CD4-positive, alpha-beta memory T cell (primary cell): ENCODE data around the gene ZFYVE9. TPM values are rescaled to one million over a fixed set of nuclear protein-coding genes. Genes with fewer than 3 reads are reported as not detected.

ENCODE experiments used
- CTCF ChIA-PET: fragments of 350-600 bp; sonication (Branson Sonifier 250); formaldehyde crosslinking; loops from one replicate; lab custom pipeline; 2021; ENCODE audit warnings: inconsistent platforms; ENCODE audit not compliant: partially characterized antibody; lab: Charles Lee
- POLR2A ChIA-PET: fragments of 350-600 bp; sonication (Branson Sonifier 250); formaldehyde crosslinking; loops from one replicate; lab custom pipeline; 2021; ENCODE audit not compliant: partially characterized antibody; lab: Charles Lee
- DNase-seq, 5 donors: peaks; one replicate each; pipeline versions ENCODE4 v3.0.0 to v3.0.0-alpha.2; 2020 to 2022; ENCODE audit warnings: mixed read lengths in 1 of 5
- H3K27ac ChIP-seq: one replicate; pipeline ENCODE4 v1.7.0; 2013; ENCODE audit warnings: low read depth, low read length
- H3K27me3 ChIP-seq: 2 replicates; pipeline ENCODE4 v1.7.0; 2013; ENCODE audit warnings: mild to moderate bottlenecking, low read length, moderate library complexity; ENCODE audit not compliant: insufficient read depth
- H3K36me3 ChIP-seq: 2 replicates; pipeline ENCODE4 v1.7.0; 2013; ENCODE audit warnings: mild to moderate bottlenecking, low read length, moderate library complexity; ENCODE audit not compliant: insufficient read depth
- H3K4me1 ChIP-seq: 2 replicates; pipeline ENCODE4 v1.7.0; 2013; ENCODE audit warnings: mild to moderate bottlenecking, low read length, moderate library complexity; ENCODE audit not compliant: insufficient read depth
- H3K4me3 ChIP-seq, 2 donors: one replicate each; pipeline ENCODE4 v1.7.0; 2013; ENCODE audit warnings: low read length in 2 of 2, mild to moderate bottlenecking in 1 of 2
- H3K9me3 ChIP-seq, 2 donors: one replicate each; pipeline ENCODE4 v1.7.0; 2013; ENCODE audit warnings: low read length in 2 of 2, control low read depth in 1 of 2; ENCODE audit not compliant: control insufficient read depth in 1 of 2
- H3K27ac Mint-ChIP-seq, 7 donors: one replicate each; pipeline ENCODE4 v1.8.0; 2020 to 2021; ENCODE audit warnings: mixed read lengths in 7 of 7, mild to moderate bottlenecking in 6 of 7, inconsistent platforms in 3 of 7, moderate library complexity in 3 of 7
- H3K27me3 Mint-ChIP-seq, 2 donors: one replicate each; pipeline ENCODE4 v1.8.0; 2020 to 2021; ENCODE audit warnings: mixed read lengths in 2 of 2
- H3K36me3 Mint-ChIP-seq, 2 donors: one replicate each; pipeline ENCODE4 v1.8.0; 2020 to 2021; ENCODE audit warnings: mixed read lengths in 2 of 2, inconsistent platforms in 1 of 2, mild to moderate bottlenecking in 1 of 2
- H3K4me1 Mint-ChIP-seq, 4 donors: one replicate each; pipeline ENCODE4 v1.8.0; 2020 to 2021; ENCODE audit warnings: mixed read lengths in 4 of 4, mild to moderate bottlenecking in 1 of 4
- H3K4me3 Mint-ChIP-seq, 8 donors: one replicate each; pipeline ENCODE4 v1.8.0; 2020 to 2021; ENCODE audit warnings: mixed read lengths in 8 of 8, mild to moderate bottlenecking in 7 of 8, moderate library complexity in 6 of 8, inconsistent platforms in 3 of 8
- H3K9me3 Mint-ChIP-seq, 8 donors: one replicate each; pipeline ENCODE4 v1.8.0; 2020 to 2021; ENCODE audit warnings: mixed read lengths in 8 of 8, mild to moderate bottlenecking in 5 of 8, inconsistent platforms in 3 of 8, moderate library complexity in 1 of 8
- intact Hi-C: fragments of 100-400 bp; cut with micrococcal nuclease; formaldehyde crosslinking; loops from one replicate; pipeline ENCODE4 v1.15.1; 2023
- polyA plus RNA-seq, 2 donors: library from polyadenylated mRNA; unstranded; fragments of 300-500 nt; fragmentation: Illumina TruSeq; gene quantifications; one replicate each; pipeline ENCODE4 v1.2.3, GENCODE V29; 2021
- total RNA-seq, 2 experiments: library from RNA; stranded (reverse); gene quantifications; one replicate each; pipeline ENCODE4 v1.2.3, GENCODE V29; 2021

Gene ZFYVE9
- total and polyA plus RNA-seq, 4 experiments from 2014 or later, result 0.60 to 12.8 (median 7.0) TPM

- H3K27ac Mint-ChIP-seq, result no peak overlapping the region
- CTCF ChIA-PET, result no interaction called here
- peaks cover 0 to 6% of the 10 kb centered on the region in 2 donors for H3K36me3 Mint-ChIP-seq
- peaks cover 0 to 8% (median 3%) of the 10 kb centered on the region in 4 donors for H3K4me1 Mint-ChIP-seq
- no peaks in the 10 kb centered on the region for H3K36me3 ChIP-seq
- H3K4me3 Mint-ChIP-seq, result no peak overlapping the region
- no peak overlapping the region for H3K4me3 ChIP-seq
- POLR2A ChIA-PET, result no interaction called here
- H3K9me3 Mint-ChIP-seq, result no peaks in the 10 kb centered on the region
- no peaks in the 10 kb centered on the region for H3K9me3 ChIP-seq
- H3K27me3 Mint-ChIP-seq, result no peaks in the 10 kb centered on the region
- H3K4me1 ChIP-seq, result peaks cover 5% of the 10 kb centered on the region
- H3K27me3 ChIP-seq, result no peaks in the 10 kb centered on the region
- intact Hi-C loops, result no loop called here
- H3K27ac ChIP-seq, result no peak overlapping the region
- DNase-seq, result no peak
Observed at GRCh38 chr1:52243221-52243987, 101.5 kb downstream of the ZFYVE9 start.

DNA sequence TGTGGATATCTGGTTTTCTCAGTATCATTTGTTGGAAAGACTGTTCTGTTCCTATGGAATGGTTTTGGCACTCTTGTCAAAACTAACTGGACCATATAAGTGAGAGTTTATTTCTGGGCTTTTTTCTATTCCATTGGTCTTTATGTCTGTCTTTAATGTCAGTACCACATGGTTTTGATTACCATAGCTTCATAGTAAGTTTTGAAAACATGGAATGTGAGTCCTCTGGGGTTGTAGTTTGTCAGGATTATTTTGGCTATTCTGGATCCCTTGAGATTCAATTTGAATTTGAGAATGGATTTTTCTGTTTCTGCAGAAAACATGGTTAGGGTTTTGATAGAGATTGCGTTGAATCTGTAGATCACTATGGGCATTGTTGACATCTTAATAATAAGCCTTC, 107.9 kb downstream of the ZFYVE9 start:
- POLR2A ChIA-PET, result no interaction called here
- H3K27me3 Mint-ChIP-seq, result peaks cover 0 to 2% of the 10 kb centered on the region in 2 donors
- H3K4me1 Mint-ChIP-seq, result peaks cover 0 to 3% (median 0%) of the 10 kb centered on the region in 4 donors
- intact Hi-C loops, result no loop called here
- Histone ChIP-seq H3K9me3 (no peaks in the 10 kb centered on the region), H3K27ac (no peak overlapping the region), H3K4me3 (no peak overlapping the region), H3K27me3 (no peaks in the 10 kb centered on the region), H3K4me1 (no peaks in the 10 kb centered on the region), H3K36me3 (no peaks in the 10 kb centered on the region)
- H3K27ac Mint-ChIP-seq, result no peak overlapping the region
- no peak overlapping the region for H3K4me3 Mint-ChIP-seq
- CTCF ChIA-PET, result no interaction called here
- H3K9me3 Mint-ChIP-seq, result peaks cover 0 to 4% (median 0%) of the 10 kb centered on the region in 8 donors
- H3K36me3 Mint-ChIP-seq, result peaks cover 0 to 12% of the 10 kb centered on the region in 2 donors
- no peak for DNase-seq

DNA sequence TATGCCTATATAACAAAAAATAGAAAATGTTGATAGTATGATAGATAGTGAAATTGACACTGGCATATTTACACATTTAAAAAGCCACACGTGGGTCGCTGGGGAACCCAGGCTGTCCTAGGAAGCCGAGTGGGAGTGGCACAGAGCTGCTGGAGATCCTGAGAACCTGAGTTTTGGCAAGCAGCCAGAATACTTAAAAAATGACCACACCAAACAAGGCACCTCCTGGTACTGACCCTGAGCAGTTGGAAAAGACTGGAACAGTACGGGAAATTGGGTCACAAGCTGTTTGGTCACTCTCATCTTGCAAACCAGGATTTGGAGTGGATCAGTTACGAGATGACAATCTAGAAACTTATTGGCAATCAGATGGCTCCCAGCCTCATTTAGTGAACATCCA, 111.5 kb downstream of the ZFYVE9 start:
- no peaks in the 10 kb centered on the region for H3K4me1 ChIP-seq
- H3K27ac ChIP-seq, result no peak overlapping the region
- no peaks in the 10 kb centered on the region for H3K27me3 ChIP-seq
- ChIA-PET CTCF (no interaction called here), POLR2A (no interaction called here)
- H3K27me3 Mint-ChIP-seq, result peaks cover 0 to 2% of the 10 kb centered on the region in 2 donors
- H3K4me3 Mint-ChIP-seq, result no peak overlapping the region
- H3K36me3 Mint-ChIP-seq, result peaks cover 0 to 5% of the 10 kb centered on the region in 2 donors
- intact Hi-C loops, result no loop called here
- peaks cover 0 to 4% (median 0%) of the 10 kb centered on the region in 8 donors for H3K9me3 Mint-ChIP-seq
- no peak for DNase-seq
- no peak overlapping the region for H3K27ac Mint-ChIP-seq
- H3K4me3 ChIP-seq, result no peak overlapping the region
- no peaks in the 10 kb centered on the region for H3K9me3 ChIP-seq
- peaks cover 0 to 3% (median 0%) of the 10 kb centered on the region in 4 donors for H3K4me1 Mint-ChIP-seq
- H3K36me3 ChIP-seq, result no peaks in the 10 kb centered on the region

DNA sequence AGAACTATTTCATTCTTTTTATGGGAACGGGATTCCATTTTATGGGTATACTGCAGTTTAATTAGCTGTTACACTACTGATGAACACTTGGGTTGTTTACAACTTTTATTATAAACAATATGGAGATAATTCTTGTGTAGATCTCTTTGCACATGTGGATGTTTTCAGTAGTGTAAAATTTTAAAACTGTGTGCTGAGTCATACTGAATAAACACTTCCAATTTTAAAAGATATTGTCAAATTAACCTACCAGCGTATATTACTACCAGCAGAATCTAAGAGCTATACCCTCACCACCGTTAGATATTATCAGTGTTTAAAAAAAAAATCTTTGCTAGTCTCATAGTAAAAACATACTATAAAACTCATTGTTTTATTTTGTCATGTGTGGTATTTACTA, 118.0 kb downstream of the ZFYVE9 start:
- intact Hi-C loops, result no loop called here
- Mint-ChIP-seq H3K9me3 (no peaks in the 10 kb centered on the region), H3K4me3 (no peak overlapping the region), H3K4me1 (peaks cover 0 to 1% (median 0%) of the 10 kb centered on the region in 4 donors), H3K36me3 (no peaks in the 10 kb centered on the region), H3K27me3 (no peaks in the 10 kb centered on the region), H3K27ac (no peak overlapping the region)
- POLR2A ChIA-PET, result no interaction called here
- Histone ChIP-seq H3K9me3 (no peaks in the 10 kb centered on the region), H3K27ac (no peak overlapping the region), H3K27me3 (no peaks in the 10 kb centered on the region), H3K4me1 (no peaks in the 10 kb centered on the region), H3K4me3 (no peak overlapping the region), H3K36me3 (no peaks in the 10 kb centered on the region)
- CTCF ChIA-PET, result no interaction called here
- no peak for DNase-seq

- CTCF ChIA-PET, result no interaction called here
- H3K27me3 ChIP-seq, result no peaks in the 10 kb centered on the region
Observed at GRCh38 chr1:52263153-52263910, 121.4 kb downstream of the ZFYVE9 start.

DNA sequence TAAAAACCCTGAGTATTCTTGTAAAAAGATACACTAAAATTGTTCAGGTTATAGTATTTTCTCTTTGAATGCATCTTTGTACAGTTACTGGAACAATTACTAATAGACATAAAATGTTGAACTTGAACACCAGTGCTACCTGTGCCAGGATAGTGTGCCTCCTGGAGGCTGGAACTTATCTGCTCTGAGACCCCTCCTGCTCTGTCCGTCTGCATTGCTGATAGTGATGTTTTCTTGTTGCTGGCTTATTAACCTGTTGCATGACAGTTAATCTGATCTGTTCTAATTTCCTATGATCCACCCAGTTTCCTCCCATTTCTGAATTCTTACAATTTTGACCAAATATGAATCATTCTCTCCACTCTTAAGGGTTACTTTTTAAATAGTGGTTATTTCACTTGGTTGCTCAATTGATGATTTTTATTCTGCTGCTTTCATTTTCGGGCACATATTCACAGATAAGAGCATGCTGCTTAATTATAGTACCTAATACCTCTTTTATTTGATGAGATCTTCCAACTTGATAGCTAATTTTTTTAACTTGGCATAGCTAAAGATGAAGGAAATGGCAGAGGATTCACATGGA, 122.7 kb downstream of the ZFYVE9 start:
- ChIA-PET POLR2A (no interaction called here), CTCF (no interaction called here)

More at GRCh38 chr1:52263153-52263910, 121.4 kb downstream of the ZFYVE9 start:
- Mint-ChIP-seq H3K27ac (no peak overlapping the region), H3K9me3 (no peaks in the 10 kb centered on the region), H3K4me3 (no peak overlapping the region), H3K36me3 (peaks cover 2 to 3% of the 10 kb centered on the region in 2 donors), H3K27me3 (no peaks in the 10 kb centered on the region), H3K4me1 (peaks cover 0 to 1% (median 0%) of the 10 kb centered on the region in 4 donors)
- POLR2A ChIA-PET, result interaction anchor here (0.6 kb wide), 1 partner anchor 723 kb away, joined by 4 read pairs; no protein-coding TSS in a partner anchor
- intact Hi-C loops, result no loop called here
- DNase-seq, result no peak
- Histone ChIP-seq H3K4me3 (no peak overlapping the region), H3K4me1 (no peaks in the 10 kb centered on the region), H3K27ac (no peak overlapping the region), H3K9me3 (no peaks in the 10 kb centered on the region), H3K36me3 (no peaks in the 10 kb centered on the region)

DNA sequence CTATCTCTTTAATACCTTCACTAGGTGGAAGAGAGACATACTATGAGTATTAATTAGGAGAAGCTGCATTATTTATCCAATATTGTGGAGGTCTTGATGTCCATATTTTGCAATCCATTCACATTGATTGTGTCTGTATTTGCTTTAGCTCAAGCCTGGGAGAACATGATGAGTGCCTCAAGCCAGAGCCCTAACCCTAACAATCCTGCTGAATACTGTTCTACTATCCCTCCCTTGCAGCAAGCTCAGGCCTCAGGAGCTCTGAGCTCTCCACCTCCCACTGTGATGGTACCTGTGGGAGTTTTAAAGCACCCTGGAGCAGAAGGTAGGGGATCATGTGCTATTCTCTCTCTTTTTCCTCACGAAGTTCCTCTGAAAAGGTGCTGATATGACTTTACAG, 124.6 kb downstream of the ZFYVE9 start:
- Mint-ChIP-seq H3K27me3 (no peaks in the 10 kb centered on the region), H3K9me3 (no peaks in the 10 kb centered on the region), H3K27ac (peak overlapping the region in 1 of 7 donors; percentile 14), H3K4me1 (no peaks in the 10 kb centered on the region), H3K4me3 (no peak overlapping the region), H3K36me3 (peaks cover 14 to 16% of the 10 kb centered on the region in 2 donors)
- POLR2A ChIA-PET, result no interaction called here
- no peaks in the 10 kb centered on the region for H3K9me3 ChIP-seq
- H3K4me3 ChIP-seq, result no peak overlapping the region
- intact Hi-C loops, result no loop called here
- H3K4me1 ChIP-seq, result no peaks in the 10 kb centered on the region
- H3K27me3 ChIP-seq, result no peaks in the 10 kb centered on the region
- CTCF ChIA-PET, result no interaction called here
- H3K36me3 ChIP-seq, result no peaks in the 10 kb centered on the region
- DNase-seq, result no peak
- no peak overlapping the region for H3K27ac ChIP-seq

More for the DNA sequence above, 122.7 kb downstream of the ZFYVE9 start:
- Mint-ChIP-seq H3K4me1 (peaks cover 0 to 1% (median 0%) of the 10 kb centered on the region in 4 donors), H3K27ac (peak overlapping the region in 1 of 7 donors; percentile 30), H3K27me3 (no peaks in the 10 kb centered on the region), H3K36me3 (peaks cover 9 to 11% of the 10 kb centered on the region in 2 donors), H3K4me3 (no peak overlapping the region), H3K9me3 (no peaks in the 10 kb centered on the region)
- Histone ChIP-seq H3K27me3 (no peaks in the 10 kb centered on the region), H3K4me3 (no peak overlapping the region), H3K27ac (no peak overlapping the region), H3K9me3 (no peaks in the 10 kb centered on the region), H3K36me3 (no peaks in the 10 kb centered on the region), H3K4me1 (no peaks in the 10 kb centered on the region)
- DNase-seq, result no peak
- intact Hi-C loops, result no loop called here
